Smooth muscle cell of the brain vasculature (primary cell): ENCODE results near the gene FLOT1.
A peak's percentile ranks its signal among the peaks of the same experiment; 100 is the strongest.
"Not testable (repeated sequence)": the region's sequence is repeated elsewhere in the genome, so short reads cannot be mapped to it uniquely, and the experiment has no call there.

Experiments
- DNase-seq: peaks from one replicate; pipeline ENCODE4 v3.0.0-alpha.2; 2012; ENCODE audit warnings: low read depth, low spot score

FLOT1 gene

GRCh38 chr6:30767944-30768301 lies 25.4 kb upstream of the FLOT1 start:
- no peak for DNase-seq

- no peak for DNase-seq
These were observed 24.9 kb upstream of the FLOT1 start for GRCh38 chr6:30767158-30767943.

- no peak for DNase-seq
These were observed 24.1 kb upstream of the FLOT1 start for GRCh38 chr6:30766461-30767157.

GRCh38 chr6:30765495-30765894 lies 23.0 kb upstream of the FLOT1 start:
- not testable (repeated sequence) for DNase-seq

- not testable (repeated sequence) for DNase-seq
These were observed 22.1 kb upstream of the FLOT1 start for GRCh38 chr6:30764490-30765043.

GRCh38 chr6:30763618-30764489 lies 21.4 kb upstream of the FLOT1 start:
- no peak for DNase-seq

- no peak for DNase-seq
These were observed 20.7 kb upstream of the FLOT1 start for GRCh38 chr6:30763155-30763617.

- no peak for DNase-seq
These were observed 19.4 kb upstream of the FLOT1 start for GRCh38 chr6:30761791-30762429.

GRCh38 chr6:30760549-30760948 lies 18.1 kb upstream of the FLOT1 start:
- no peak for DNase-seq

GRCh38 chr6:30759575-30760239 lies 17.2 kb upstream of the FLOT1 start:
- DNase-seq = no peak

GRCh38 chr6:30757261-30757904 lies 14.9 kb upstream of the FLOT1 start:
- DNase-seq = no peak

- DNase-seq = not testable (repeated sequence)
These were observed 14.0 kb upstream of the FLOT1 start for GRCh38 chr6:30756405-30757003.

GRCh38 chr6:30754631-30755030 lies 12.1 kb upstream of the FLOT1 start:
- no peak for DNase-seq

- peak; percentile 91 for DNase-seq
These were observed 9.9 kb upstream of the FLOT1 start for GRCh38 chr6:30752157-30752927.

- DNase-seq = no peak
These were observed 7.8 kb upstream of the FLOT1 start for GRCh38 chr6:30750379-30750668.

- DNase-seq = no peak
These were observed 7.3 kb upstream of the FLOT1 start for GRCh38 chr6:30749554-30750378.

- DNase-seq = no peak
These were observed 6.5 kb upstream of the FLOT1 start for GRCh38 chr6:30748851-30749540.
